Left renal cortex interstitium (tissue), 4 donors: ENCODE data around the gene SLC39A11. TPM values are rescaled to one million over a fixed set of nuclear protein-coding genes. Genes with fewer than 3 reads are reported as not detected.

Experiments
- polyA plus RNA-seq, 4 donors: library from polyadenylated mRNA; unstranded; fragments of 120-200 nt; gene quantifications; one replicate each; pipeline ENCODE4 v1.2.1, GENCODE V29; 2013; ENCODE audit not compliant: insufficient read length in 4 of 4

SLC39A11 gene
- polyA plus RNA-seq, 4 donors = 23.6 to 28.4 (median 26.0) TPM

Other genes starting within 250 kb of the SLC39A11 start
- gene SSTR2, start 72.3 kb upstream of the SLC39A11 start, polyA plus RNA-seq = 1 to 10 TPM; 1.6 to 3.2 (median 2.3) TPM
- gene COG1, start 100.4 kb upstream of the SLC39A11 start, polyA plus RNA-seq = 10 to 100 TPM; 41.0 to 68.2 (median 54.7) TPM
- gene CPSF4L, start 169.2 kb upstream of the SLC39A11 start, polyA plus RNA-seq = under 1 TPM in 1 of 4 donors, not detected in 3; 0.08 TPM
- gene CDC42EP4, start 219.3 kb upstream of the SLC39A11 start, polyA plus RNA-seq = 10 to 100 TPM; 40.0 to 65.0 (median 51.3) TPM